ENCODE data around the gene GLRX. TPM values are rescaled to one million over a fixed set of nuclear protein-coding genes. Genes with fewer than 3 reads are reported as not detected.
A peak's percentile ranks its signal among the peaks of the same experiment; 100 is the strongest.

GLRX gene
- total and polyA plus RNA-seq, 2 of the 13 experiments (the other 11 are each of a cell fraction or from before 2014, with no cell fraction given): 63.8 to 499 TPM

DNA sequence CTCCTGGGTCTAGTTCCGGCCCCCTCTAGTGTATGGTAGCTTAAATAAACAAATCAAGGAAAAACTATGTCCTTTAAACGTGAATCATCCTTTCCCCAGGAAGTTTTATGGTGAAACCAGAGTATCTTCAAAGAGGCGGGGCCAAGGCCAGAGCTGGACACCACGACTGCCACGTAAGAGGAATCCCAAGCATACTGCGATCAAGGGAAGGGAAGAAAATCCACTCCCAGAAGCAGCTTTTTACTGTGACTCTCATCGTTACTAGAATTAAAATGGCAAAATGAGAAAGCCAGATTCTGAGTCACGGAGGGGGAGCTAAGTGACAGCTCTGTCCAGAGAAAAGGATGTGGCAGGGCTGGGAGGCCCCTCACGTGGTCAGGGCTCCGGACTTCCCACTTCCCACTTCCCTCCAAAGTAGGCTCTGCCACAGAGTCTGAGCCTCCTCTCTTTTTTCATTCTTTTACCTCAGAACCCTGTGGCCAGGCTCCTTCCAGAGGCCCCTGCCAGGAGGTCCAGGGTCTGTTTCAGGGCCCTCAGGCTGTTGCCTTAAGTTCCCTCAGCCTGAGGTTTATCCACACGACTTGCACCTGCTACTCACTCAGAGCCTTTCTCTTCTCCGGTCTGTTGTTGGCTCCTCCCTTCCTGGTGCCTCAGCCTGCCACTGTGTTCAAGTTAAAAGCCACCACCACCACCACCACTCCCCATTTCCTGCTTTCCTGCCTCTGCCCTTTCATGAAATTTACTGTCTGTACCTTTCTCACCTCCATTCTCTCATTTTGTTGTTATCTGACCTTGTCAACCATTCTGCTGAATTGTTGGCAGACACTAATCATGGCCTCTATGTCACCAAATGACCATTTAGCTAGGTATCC, 1.4 kb upstream of the GLRX start (continued):
- TF ChIP-seq HNF1A (IDR thresholded peaks at IDR 0.05; ENCODE audit: low read depth): no peak
- peak; percentile 1; the same call in 1 of the 2 replicates for TF ChIP-seq HNF1A (CRISPR knock-in tag; IDR thresholded peaks at IDR 0.05; ENCODE audit: borderline replicate concordance)
- no peak for TF ChIP-seq FOXM1 (CRISPR knock-in tag; IDR thresholded peaks at IDR 0.05)
- TF ChIP-seq ZKSCAN8 (CRISPR knock-in tag; IDR thresholded peaks at IDR 0.05; ENCODE audit: borderline replicate concordance): no peak; the same call in 1 of the 2 replicates
- peak; percentile 79 for TF ChIP-seq YEATS4 (CRISPR knock-in tag; IDR thresholded peaks at IDR 0.05; ENCODE audit: borderline replicate concordance)
- no peak for TF ChIP-seq FOXK2 (IDR thresholded peaks at IDR 0.05)
- peak; percentile 61; the same call in 1 of the 2 replicates for TF ChIP-seq RBFOX2 (IDR thresholded peaks at IDR 0.05; ENCODE audit: low read depth, low read length)
- TF ChIP-seq SIX4 (CRISPR knock-in tag; IDR thresholded peaks at IDR 0.05): peak; percentile 17; the same call in 1 of the 2 replicates
- no peak for TF ChIP-seq ZFP1 (CRISPR knock-in tag; IDR thresholded peaks at IDR 0.05)
- TF ChIP-seq GABPB1 (CRISPR knock-in tag; IDR thresholded peaks at IDR 0.05): no peak; the same call in 1 of the 2 replicates
- TF ChIP-seq SRF (IDR thresholded peaks at IDR 0.05; ENCODE audit: low read depth, low read length): no peak
- no peak for TF ChIP-seq EEA1 (CRISPR knock-in tag; IDR thresholded peaks at IDR 0.05; ENCODE audit: borderline replicate concordance)
- no peak for TF ChIP-seq CENPBD1 (CRISPR knock-in tag; IDR thresholded peaks at IDR 0.05; ENCODE audit: borderline replicate concordance, low read depth)
- no peak for TF ChIP-seq ZNF530 (CRISPR knock-in tag; IDR thresholded peaks at IDR 0.05; ENCODE audit: low read depth)
- no peak for TF ChIP-seq ZNF281 (CRISPR knock-in tag; IDR thresholded peaks at IDR 0.05; ENCODE audit: borderline replicate concordance)
- TF ChIP-seq ZNF501 (CRISPR knock-in tag; IDR thresholded peaks at IDR 0.05): no peak
- no peak for TF ChIP-seq ZFP36 (IDR thresholded peaks at IDR 0.05; ENCODE audit: borderline replicate concordance, low read depth, low read length, partially characterized antibody)
- no peak for TF ChIP-seq ZNF253 (CRISPR knock-in tag; IDR thresholded peaks at IDR 0.05; ENCODE audit: borderline replicate concordance)
- TF ChIP-seq GTF3A (CRISPR knock-in tag; conservative IDR thresholded peaks at IDR 0.05): no peak
- no peak for TF ChIP-seq ZNF644 (CRISPR knock-in tag; IDR thresholded peaks at IDR 0.05; ENCODE audit: low read depth)
- TF ChIP-seq NCOA5 (CRISPR knock-in tag; IDR thresholded peaks at IDR 0.05): no peak
- TF ChIP-seq ZNF431 (CRISPR knock-in tag; IDR thresholded peaks at IDR 0.05; ENCODE audit: borderline replicate concordance, low read depth): no peak
- TF ChIP-seq FOXP1 (IDR thresholded peaks at IDR 0.05): no peak
- no peak for TF ChIP-seq FOXP1 (CRISPR knock-in tag; IDR thresholded peaks at IDR 0.05)
- no peak for TF ChIP-seq CENPT (CRISPR knock-in tag; IDR thresholded peaks at IDR 0.05; ENCODE audit: low read depth)

Data from HepG2 (cell line).